Astrocyte (in vitro differentiated cells and primary cell): Measurements from ENCODE around the gene OGN.

Experiments used
- EZH2 ChIP-seq: IDR thresholded peaks from 2 replicates; pipeline ENCODE4 v1.6.1; 2012; ENCODE audit warnings: mild to moderate bottlenecking, low read length, inconsistent platforms; ENCODE audit not compliant: insufficient read depth
- TF ChIP-seq, protein P1 (sequence below): IDR thresholded peaks from 2 replicates; pipeline ENCODE4 v1.5.1; 2011; ENCODE audit warnings: low read depth, mild to moderate bottlenecking, inconsistent platforms, low read length, moderate library complexity; ENCODE audit not compliant: insufficient read depth

DNA sequence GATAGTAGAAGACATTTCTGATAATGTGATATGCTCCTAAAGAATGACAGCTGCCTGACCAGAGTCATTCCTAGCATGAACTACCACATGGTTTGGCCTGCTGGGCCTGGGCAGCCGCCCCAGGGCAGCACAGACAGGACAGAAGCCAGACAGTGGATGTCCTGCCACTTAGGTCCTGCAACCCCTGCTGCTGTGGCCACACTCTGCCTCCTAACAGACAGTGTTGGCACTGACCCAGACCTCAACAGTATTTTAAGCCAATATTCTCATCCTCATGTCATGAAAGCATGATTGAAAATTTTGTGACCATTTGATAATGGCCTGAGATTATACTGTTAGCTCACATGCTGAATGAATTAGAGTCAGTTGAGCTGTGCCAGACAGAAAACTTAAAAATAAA, 62.8 kb downstream of the OGN start:
- TF ChIP-seq, protein P1, sequence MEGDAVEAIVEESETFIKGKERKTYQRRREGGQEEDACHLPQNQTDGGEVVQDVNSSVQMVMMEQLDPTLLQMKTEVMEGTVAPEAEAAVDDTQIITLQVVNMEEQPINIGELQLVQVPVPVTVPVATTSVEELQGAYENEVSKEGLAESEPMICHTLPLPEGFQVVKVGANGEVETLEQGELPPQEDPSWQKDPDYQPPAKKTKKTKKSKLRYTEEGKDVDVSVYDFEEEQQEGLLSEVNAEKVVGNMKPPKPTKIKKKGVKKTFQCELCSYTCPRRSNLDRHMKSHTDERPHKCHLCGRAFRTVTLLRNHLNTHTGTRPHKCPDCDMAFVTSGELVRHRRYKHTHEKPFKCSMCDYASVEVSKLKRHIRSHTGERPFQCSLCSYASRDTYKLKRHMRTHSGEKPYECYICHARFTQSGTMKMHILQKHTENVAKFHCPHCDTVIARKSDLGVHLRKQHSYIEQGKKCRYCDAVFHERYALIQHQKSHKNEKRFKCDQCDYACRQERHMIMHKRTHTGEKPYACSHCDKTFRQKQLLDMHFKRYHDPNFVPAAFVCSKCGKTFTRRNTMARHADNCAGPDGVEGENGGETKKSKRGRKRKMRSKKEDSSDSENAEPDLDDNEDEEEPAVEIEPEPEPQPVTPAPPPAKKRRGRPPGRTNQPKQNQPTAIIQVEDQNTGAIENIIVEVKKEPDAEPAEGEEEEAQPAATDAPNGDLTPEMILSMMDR: no peak
- TF ChIP-seq EZH2: no peak
